Smooth muscle cell (in vitro differentiated cells): ENCODE measurements around the gene DENND5A. TPM values are rescaled to one million over a fixed set of nuclear protein-coding genes. Genes with fewer than 3 reads are reported as not detected.

Source experiments
- DNase-seq: peaks from one replicate; lab custom pipeline; 2025; ENCODE audit not compliant: unreplicated experiment; lab: John Stamatoyannopoulos, UW
- H2AFZ ChIP-seq: fragments of 200-600 bp; sonication (generic); 2 replicates; pipeline ENCODE4 v1.6.0; 2016; ENCODE audit warnings: antibody characterized with exemption, low read depth, mild to moderate bottlenecking
- H3F3A ChIP-seq: fragments of 200-600 bp; sonication (generic); 2 replicates; pipeline ENCODE4 v1.6.0; 2017; ENCODE audit warnings: antibody characterized with exemption, low read depth
- H3K27ac ChIP-seq: fragments of 200-600 bp; sonication (generic); 2 replicates; pipeline ENCODE4 v1.5.1; 2016; ENCODE audit warnings: low read depth, mild to moderate bottlenecking
- H3K27me3 ChIP-seq: fragments of 200-600 bp; sonication (generic); 2 replicates; pipeline ENCODE4 v1.6.1; 2016; ENCODE audit warnings: low read depth, mild to moderate bottlenecking
- H3K36me3 ChIP-seq: fragments of 200-600 bp; sonication (generic); 2 replicates; pipeline ENCODE4 v1.5.1; 2016; ENCODE audit warnings: low read depth
- H3K4me1 ChIP-seq: fragments of 200-600 bp; sonication (generic); 2 replicates; pipeline ENCODE4 v1.5.1; 2016; ENCODE audit warnings: low read depth
- H3K4me2 ChIP-seq: fragments of 200-600 bp; sonication (generic); 2 replicates; pipeline ENCODE4 v1.6.0; 2016; ENCODE audit warnings: mild to moderate bottlenecking
- H3K4me3 ChIP-seq: fragments of 200-600 bp; sonication (generic); 2 replicates; pipeline ENCODE4 v1.5.1; 2016; ENCODE audit warnings: mild to moderate bottlenecking
- H3K79me2 ChIP-seq: fragments of 200-600 bp; sonication (generic); 2 replicates; pipeline ENCODE4 v1.6.0; 2016; ENCODE audit warnings: low read depth, mild to moderate bottlenecking
- H3K9ac ChIP-seq: fragments of 200-600 bp; sonication (generic); 2 replicates; pipeline ENCODE4 v1.6.0; 2016; ENCODE audit warnings: low read depth
- H3K9me3 ChIP-seq: fragments of 200-600 bp; sonication (generic); replicated peaks from 2 replicates; pipeline ENCODE4 v1.5.1; 2016; ENCODE audit warnings: low read depth
- H4K20me1 ChIP-seq: fragments of 200-600 bp; sonication (generic); 2 replicates; pipeline ENCODE4 v1.6.0; 2016; ENCODE audit warnings: low read depth
- CTCF ChIP-seq: fragments of 200-600 bp; sonication (generic); IDR thresholded peaks from 2 replicates; pipeline ENCODE4 v1.5.1; 2017; ENCODE audit warnings: borderline replicate concordance, mild to moderate bottlenecking, antibody characterized with exemption; ENCODE audit not compliant: insufficient read depth, poor library complexity, severe bottlenecking
- WGBS: methylation state at CpG from one replicate; pipeline ENCODE4 v1.1.7; 2016; ENCODE audit warnings: low lambda C conversion rate; 5-methylcytosine and 5-hydroxymethylcytosine counted together
- polyA plus RNA-seq: library from polyadenylated mRNA; unstranded; fragments of >200 nt; fragmentation: Nextera tagmentation; extraction: Ambion mirVana; gene quantifications from 2 replicates; pipeline ENCODE4 v1.2.1, GENCODE V29; 2016
- total RNA-seq: library from RNA; depleted of rRNA; stranded (reverse); fragments of >200 nt; gene quantifications from 2 replicates; pipeline ENCODE4 v1.2.3, GENCODE V29; 2014

DENND5A gene
- total and polyA plus RNA-seq, 2 experiments from 2014 or later = 42.0 to 66.1 TPM

- TF ChIP-seq CTCF = peak; percentile 19
- DNase-seq = no peak
- H3K27me3 ChIP-seq = peaks cover 27% of the 10 kb centered on the region
- no peak overlapping the region for H3K9ac ChIP-seq
- no peaks in the 10 kb centered on the region for H4K20me1 ChIP-seq
- no peaks in the 10 kb centered on the region for H3K79me2 ChIP-seq
- no peaks in the 10 kb centered on the region for H3K36me3 ChIP-seq
- no peak overlapping the region for H2AFZ ChIP-seq
- H3K4me3 ChIP-seq = no peak overlapping the region
- no peak overlapping the region for H3K4me2 ChIP-seq
- no peak overlapping the region for H3K27ac ChIP-seq
- H3K9me3 ChIP-seq = no peaks in the 10 kb centered on the region
- WGBS = 84% methylated on average over 12 of the region's 12 CpGs
- H3F3A ChIP-seq = no peaks in the 10 kb centered on the region
- peaks cover 8% of the 10 kb centered on the region for H3K4me1 ChIP-seq
These were observed 169.7 kb downstream of the DENND5A start for GRCh38 chr11:9095421-9095820.

- no peak overlapping the region for H3K4me2 ChIP-seq
- H3K9me3 ChIP-seq = no peaks in the 10 kb centered on the region
- H3K4me3 ChIP-seq = no peak overlapping the region
- no peak for DNase-seq
- no peaks in the 10 kb centered on the region for H3K79me2 ChIP-seq
- no peak overlapping the region for H3K27ac ChIP-seq
- H3K36me3 ChIP-seq = no peaks in the 10 kb centered on the region
- H3K9ac ChIP-seq = no peak overlapping the region
- H3K4me1 ChIP-seq = peaks cover 8% of the 10 kb centered on the region
- no peaks in the 10 kb centered on the region for H3F3A ChIP-seq
- WGBS = over 99% methylated on average over 8 of the region's 8 CpGs
- TF ChIP-seq CTCF = no peak
- peaks cover 37% of the 10 kb centered on the region for H3K27me3 ChIP-seq
- no peaks in the 10 kb centered on the region for H4K20me1 ChIP-seq
- no peak overlapping the region for H2AFZ ChIP-seq
These were observed 170.7 kb downstream of the DENND5A start for GRCh38 chr11:9094420-9094819.

- Histone ChIP-seq H3K9ac (no peak overlapping the region), H3K79me2 (no peaks in the 10 kb centered on the region), H3K9me3 (no peaks in the 10 kb centered on the region), H3F3A (no peaks in the 10 kb centered on the region), H3K27ac (no peak overlapping the region), H3K36me3 (no peaks in the 10 kb centered on the region), H4K20me1 (no peaks in the 10 kb centered on the region), H3K4me2 (no peak overlapping the region), H3K4me3 (no peak overlapping the region), H2AFZ (no peak overlapping the region), H3K27me3 (peaks cover 49% of the 10 kb centered on the region), H3K4me1 (peaks cover 8% of the 10 kb centered on the region)
- TF ChIP-seq CTCF = no peak
- no peak for DNase-seq
- 91% methylated on average over 10 of the region's 10 CpGs for WGBS
These were observed 172.0 kb downstream of the DENND5A start for GRCh38 chr11:9092853-9093778.
